ENCODE measurements around the gene TOPBP1.

- TF ChIP-seq CTCF (IDR thresholded peaks at IDR 0.05) (no peak), POLR2A (IDR thresholded peaks at IDR 0.05) (no peak)
Measured at GRCh38 chr3:133670525-133670995, 8.8 kb upstream of the TOPBP1 start.
